Calu3 (cell line): ENCODE measurements around the gene CT55. TPM values are rescaled to one million over a fixed set of nuclear protein-coding genes. Genes with fewer than 3 reads are reported as not detected.
A peak's percentile ranks its signal among the peaks of the same experiment; 100 is the strongest.
"Not testable (repeated sequence)": the region's sequence is repeated elsewhere in the genome, so short reads cannot be mapped to it uniquely, and the experiment has no call there.

Experiments used
- Bru-seq: library from RNA; stranded (reverse); fragments of 400-500 nt; gene quantifications from one replicate; lab custom pipeline; 2021; lab: Mats Ljungman, UMichigan
- BruChase-seq, 2 experiments: library from RNA; stranded (reverse); fragments of 400-500 nt; gene quantifications; one replicate each; lab custom pipeline; 2021; lab: Mats Ljungman, UMichigan
- BruUV-seq: library from RNA; stranded (reverse); fragments of 400-500 nt; replicated peaks from 2 replicates; lab custom pipeline; 2021; lab: Mats Ljungman, UMichigan
- CTCF ChIA-PET: fragments of 300-600 bp; sonication (Branson Sonifier 250); formaldehyde crosslinking; loops from one replicate; lab custom pipeline; 2022; ENCODE audit warnings: antibody characterized with exemption; lab: Charles Lee
- DNase-seq: peaks from one replicate; pipeline ENCODE4 v3.0.0; 2022
- H3K27ac Mint-ChIP-seq: one replicate; pipeline ENCODE4 v1.8.0; 2022; ENCODE audit warnings: mixed read lengths; ENCODE audit not compliant: unreplicated experiment
- H3K27me3 Mint-ChIP-seq: one replicate; pipeline ENCODE4 v1.8.0; 2022; ENCODE audit warnings: mixed read lengths; ENCODE audit not compliant: unreplicated experiment
- H3K36me3 Mint-ChIP-seq: one replicate; pipeline ENCODE4 v1.8.0; 2022; ENCODE audit warnings: mild to moderate bottlenecking, moderate library complexity, mixed read lengths; ENCODE audit not compliant: insufficient read depth, unreplicated experiment
- H3K4me1 Mint-ChIP-seq: one replicate; pipeline ENCODE4 v1.8.0; 2022; ENCODE audit warnings: mild to moderate bottlenecking, low read depth, mixed read lengths; ENCODE audit not compliant: unreplicated experiment
- H3K4me3 Mint-ChIP-seq: one replicate; pipeline ENCODE4 v1.8.0; 2022; ENCODE audit warnings: mild to moderate bottlenecking, low read depth, moderate library complexity, mixed read lengths; ENCODE audit not compliant: unreplicated experiment
- H3K9me3 Mint-ChIP-seq: one replicate; pipeline ENCODE4 v1.8.0; 2022; ENCODE audit warnings: low read depth, mixed read lengths; ENCODE audit not compliant: unreplicated experiment
- intact Hi-C: fragments of 100-400 bp; cut with micrococcal nuclease; formaldehyde crosslinking; loops from one replicate; pipeline ENCODE4 v1.10.0; 2022; ENCODE audit not compliant: unreplicated experiment
- long read RNA-seq: library from polyadenylated mRNA; stranded (forward); transcript quantifications from one replicate; pipeline ENCODE4 v2.0.0, GENCODE V29; 2022
- total RNA-seq: library from RNA; stranded (reverse); gene quantifications from 2 replicates; pipeline ENCODE4 v1.2.3, GENCODE V29; 2022
- TF ChIP-seq, protein P1 (sequence below): fragments of 200-600 bp; IDR thresholded peaks from one replicate; pipeline ENCODE4 v1.8.0; 2022; ENCODE audit warnings: antibody characterized with exemption; ENCODE audit not compliant: unreplicated experiment

Gene CT55, protein sequence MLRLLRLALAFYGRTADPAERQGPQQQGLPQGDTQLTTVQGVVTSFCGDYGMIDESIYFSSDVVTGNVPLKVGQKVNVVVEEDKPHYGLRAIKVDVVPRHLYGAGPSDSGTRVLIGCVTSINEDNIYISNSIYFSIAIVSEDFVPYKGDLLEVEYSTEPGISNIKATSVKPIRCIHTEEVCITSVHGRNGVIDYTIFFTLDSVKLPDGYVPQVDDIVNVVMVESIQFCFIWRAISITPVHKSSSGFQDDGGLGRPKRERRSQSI
- total RNA-seq (not detected in 2 replicates), Bru-seq, nascent RNA (not detected), BruChase-seq, experiment 1, labeled RNA remaining after a 6-hour chase (not detected), BruChase-seq, experiment 2, labeled RNA remaining after a 2-hour chase (not detected)
- long read RNA-seq = 0 reads

DNA sequence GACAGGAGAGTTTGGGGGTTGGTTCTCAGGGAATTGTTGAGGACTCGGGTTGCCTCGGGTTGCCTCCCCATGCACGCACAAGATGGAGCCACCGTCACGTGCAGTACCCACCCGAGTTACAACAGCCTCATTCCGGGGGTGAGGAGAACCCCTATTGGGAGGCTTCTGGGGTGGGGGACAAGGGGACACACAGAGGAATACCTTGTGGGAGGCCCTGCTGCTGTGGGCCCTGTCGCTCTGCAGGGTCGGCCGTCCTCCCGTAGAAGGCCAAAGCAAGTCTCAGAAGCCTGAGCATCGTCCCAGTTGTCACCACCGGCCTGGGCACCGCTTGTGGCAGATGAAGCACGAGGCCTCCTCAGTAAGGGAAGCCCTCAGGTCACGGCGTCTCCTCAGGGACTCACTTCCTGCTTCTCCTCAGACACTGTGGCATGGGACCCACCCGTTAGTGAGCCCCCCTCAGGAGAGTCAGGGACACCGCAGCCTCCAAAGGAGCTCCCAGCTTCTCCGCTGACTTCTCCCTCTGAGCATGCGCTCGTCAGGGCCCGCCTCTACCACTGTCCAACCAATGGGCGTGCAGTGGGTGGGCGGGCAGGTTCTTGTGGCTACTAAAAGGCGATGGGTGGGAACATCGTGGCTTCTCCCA is at the start of gene CT55:
Gene CT55, minus strand, starts transcription at position 522 of the 643 bp plus-strand sequence. Its CDS starts 227 bp downstream, at position 295.
- Mint-ChIP-seq H3K4me3 (no peak within 1 kb of the TSS), H3K4me1 (peaks cover 8% of the 10 kb centered on the region), H3K27me3 (peaks cover 43% of the 10 kb centered on the region), H3K36me3 (no peaks in the 10 kb centered on the region), H3K27ac (no peak within 1 kb of the TSS), H3K9me3 (peaks cover 6% of the 10 kb centered on the region)
- intact Hi-C loops = no loop called here
- DNase-seq = no peak
- no TSS peak for BruUV-seq
- TF ChIP-seq, protein P1, sequence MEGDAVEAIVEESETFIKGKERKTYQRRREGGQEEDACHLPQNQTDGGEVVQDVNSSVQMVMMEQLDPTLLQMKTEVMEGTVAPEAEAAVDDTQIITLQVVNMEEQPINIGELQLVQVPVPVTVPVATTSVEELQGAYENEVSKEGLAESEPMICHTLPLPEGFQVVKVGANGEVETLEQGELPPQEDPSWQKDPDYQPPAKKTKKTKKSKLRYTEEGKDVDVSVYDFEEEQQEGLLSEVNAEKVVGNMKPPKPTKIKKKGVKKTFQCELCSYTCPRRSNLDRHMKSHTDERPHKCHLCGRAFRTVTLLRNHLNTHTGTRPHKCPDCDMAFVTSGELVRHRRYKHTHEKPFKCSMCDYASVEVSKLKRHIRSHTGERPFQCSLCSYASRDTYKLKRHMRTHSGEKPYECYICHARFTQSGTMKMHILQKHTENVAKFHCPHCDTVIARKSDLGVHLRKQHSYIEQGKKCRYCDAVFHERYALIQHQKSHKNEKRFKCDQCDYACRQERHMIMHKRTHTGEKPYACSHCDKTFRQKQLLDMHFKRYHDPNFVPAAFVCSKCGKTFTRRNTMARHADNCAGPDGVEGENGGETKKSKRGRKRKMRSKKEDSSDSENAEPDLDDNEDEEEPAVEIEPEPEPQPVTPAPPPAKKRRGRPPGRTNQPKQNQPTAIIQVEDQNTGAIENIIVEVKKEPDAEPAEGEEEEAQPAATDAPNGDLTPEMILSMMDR = no peak
- CTCF ChIA-PET = no interaction called here

DNA sequence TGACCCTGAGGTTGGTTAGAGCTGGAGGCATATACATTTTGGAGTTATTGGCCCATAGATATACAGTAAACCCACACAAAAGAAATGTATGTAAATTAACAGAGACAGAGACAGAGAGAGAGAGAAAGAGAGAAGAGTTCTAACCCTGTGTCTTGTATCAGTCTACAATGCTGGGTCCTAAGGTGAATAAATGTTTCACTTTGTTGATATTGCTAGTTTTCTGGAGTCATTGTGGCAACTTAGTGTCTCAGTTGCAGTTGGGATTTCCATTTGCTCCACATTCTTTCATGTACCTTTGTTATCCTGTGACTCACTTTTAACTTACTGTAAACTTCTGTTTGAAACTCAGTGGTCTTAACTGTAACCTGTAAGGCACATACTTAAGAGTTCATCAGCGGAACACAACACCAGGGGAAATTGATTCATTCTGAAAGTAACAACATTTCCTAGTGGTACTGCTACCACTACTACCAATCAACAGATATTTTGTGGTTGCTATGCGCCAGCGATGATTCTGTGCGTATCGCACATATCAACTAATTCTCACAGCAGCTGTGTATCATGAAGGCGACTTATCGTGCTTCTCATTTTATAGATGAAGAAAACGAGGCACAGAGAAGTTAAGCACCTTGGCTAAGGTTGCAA is 42.1 kb upstream of the CT55 start:
- no peaks in the 10 kb centered on the region for H3K36me3 Mint-ChIP-seq
- intact Hi-C loops = no loop called here

DNA sequence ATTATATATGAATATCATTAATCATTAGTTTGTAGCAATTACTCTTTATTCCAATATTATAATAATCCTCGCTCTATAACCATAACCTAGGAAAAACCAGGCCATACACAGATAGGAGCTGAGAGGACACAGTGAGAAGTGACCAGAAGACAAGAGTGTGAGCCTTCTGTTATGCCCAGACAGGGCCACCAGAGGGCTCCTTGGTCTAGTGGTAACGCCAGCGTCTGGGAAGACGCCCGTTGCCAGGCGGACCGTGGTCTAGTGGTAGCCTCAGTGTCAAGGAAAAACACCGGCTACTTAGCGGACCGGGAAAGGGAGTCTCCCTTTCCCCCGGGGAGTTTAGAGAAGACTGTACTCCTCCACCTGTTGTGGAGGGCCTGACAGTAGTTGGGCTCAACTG is 35.2 kb upstream of the CT55 start:
- BruUV-seq, intact Hi-C loops: not testable (repeated sequence)
- peaks cover 56% of the 10 kb centered on the region for H3K27me3 Mint-ChIP-seq

More for the DNA sequence above, 42.1 kb upstream of the CT55 start:
- Mint-ChIP-seq H3K4me3 (no peak overlapping the region), H3K27me3 (peaks cover 31% of the 10 kb centered on the region), H3K9me3 (peaks cover 2% of the 10 kb centered on the region), H3K27ac (no peak overlapping the region), H3K4me1 (no peaks in the 10 kb centered on the region)
- CTCF ChIA-PET = no interaction called here
- no peak for DNase-seq
- TF ChIP-seq, protein P1 = no peak
- no TSS peak for BruUV-seq

DNA sequence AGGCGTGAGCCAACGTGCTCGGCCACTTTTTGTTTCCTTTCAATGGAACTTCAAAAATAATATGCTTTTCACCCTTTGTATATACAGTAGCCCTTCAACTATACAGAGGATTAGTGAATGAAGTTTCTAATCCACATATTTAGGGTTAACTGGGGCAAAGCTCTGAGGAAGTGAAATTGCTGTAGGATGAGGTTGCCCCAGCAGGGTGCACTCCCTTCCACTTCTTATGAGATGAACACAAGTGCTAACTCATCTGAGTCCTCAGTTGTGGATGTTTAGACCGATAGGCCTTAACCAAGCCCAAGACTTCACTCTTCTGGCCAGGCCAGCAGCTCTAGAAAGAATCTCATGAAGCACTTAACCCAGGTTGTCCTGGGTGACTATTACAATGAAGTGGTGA is 29.1 kb upstream of the CT55 start:
- Mint-ChIP-seq H3K36me3 (no peaks in the 10 kb centered on the region), H3K4me1 (no peaks in the 10 kb centered on the region), H3K27me3 (peaks cover 91% of the 10 kb centered on the region), H3K27ac (no peak overlapping the region), H3K9me3 (no peaks in the 10 kb centered on the region), H3K4me3 (no peak overlapping the region)
- no peak for DNase-seq
- CTCF ChIA-PET = no interaction called here
- BruUV-seq = no TSS peak
- TF ChIP-seq, protein P1 = no peak
- intact Hi-C loops = no loop called here

More for the DNA sequence above, 35.2 kb upstream of the CT55 start:
- H3K9me3 Mint-ChIP-seq, H3K36me3 Mint-ChIP-seq, H3K4me3 Mint-ChIP-seq, H3K4me1 Mint-ChIP-seq, CTCF ChIA-PET, H3K27ac Mint-ChIP-seq: not testable (repeated sequence)
- peak; percentile 52 for DNase-seq
- TF ChIP-seq, protein P1 = peak; percentile 40
